Glomerular visceral epithelial cell (primary cell): ENCODE data around the gene ZFYVE28.

Experiments used
- DNase-seq: peaks from one replicate; pipeline ENCODE4 v3.0.0-alpha.2; 2016; ENCODE audit errors: extremely low spot score

ZFYVE28 gene

DNA sequence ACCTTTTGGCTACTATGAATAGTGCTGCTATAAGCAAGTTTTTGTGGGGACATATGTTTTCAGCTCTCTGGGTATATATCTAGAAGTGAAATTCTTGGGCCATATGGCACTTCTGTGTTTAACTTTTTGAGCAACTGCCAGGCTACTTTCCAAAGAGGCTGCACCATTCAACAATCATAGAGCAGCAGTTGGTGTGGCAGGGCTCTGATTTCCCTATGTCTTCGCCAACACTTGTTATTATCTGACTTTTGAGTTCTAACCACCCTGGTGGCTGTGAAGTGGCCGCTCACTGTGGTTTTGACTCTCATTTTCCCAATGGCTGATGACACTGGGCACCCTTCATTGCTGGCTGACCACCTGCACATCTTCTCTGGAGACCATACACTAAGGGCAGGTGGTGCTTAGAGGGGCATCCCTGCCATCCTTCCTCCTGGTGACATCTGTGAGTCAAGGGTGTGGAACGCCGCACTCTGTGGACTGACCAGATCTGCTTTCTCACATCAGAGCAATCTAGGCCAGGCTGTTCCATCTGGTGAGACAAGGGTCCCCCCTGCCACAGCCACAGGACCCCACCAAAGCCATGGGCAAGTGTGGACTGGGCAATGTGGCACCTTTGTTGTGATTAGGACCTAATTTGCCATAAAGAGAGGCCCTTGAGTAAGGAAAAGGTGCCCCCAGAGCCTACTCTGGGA is 49.6 kb downstream of the ZFYVE28 start:
- no peak for DNase-seq

DNA sequence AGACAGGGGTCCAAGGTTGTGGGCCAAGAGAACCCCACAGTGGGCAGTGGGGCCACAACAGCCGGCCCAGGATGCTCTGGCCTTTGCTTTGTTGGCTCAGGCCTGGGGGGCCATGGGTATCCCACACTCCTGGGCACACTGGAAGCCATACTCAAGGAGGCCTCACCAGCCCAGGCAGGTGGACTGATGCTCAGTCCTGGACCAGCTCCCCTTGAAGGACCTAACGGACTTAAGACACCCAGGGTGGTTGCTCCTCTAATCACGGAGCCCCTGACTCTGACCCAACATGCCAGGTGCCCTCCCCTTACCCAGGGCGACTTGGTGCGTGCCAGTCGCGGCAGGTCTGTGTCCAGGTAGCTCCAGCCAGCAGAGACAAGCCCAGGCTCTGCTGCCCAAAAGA is 50.8 kb downstream of the ZFYVE28 start:
- no peak for DNase-seq

- DNase-seq: no peak
These were observed 51.9 kb downstream of the ZFYVE28 start for GRCh38 chr4:2366252-2367192.

DNA sequence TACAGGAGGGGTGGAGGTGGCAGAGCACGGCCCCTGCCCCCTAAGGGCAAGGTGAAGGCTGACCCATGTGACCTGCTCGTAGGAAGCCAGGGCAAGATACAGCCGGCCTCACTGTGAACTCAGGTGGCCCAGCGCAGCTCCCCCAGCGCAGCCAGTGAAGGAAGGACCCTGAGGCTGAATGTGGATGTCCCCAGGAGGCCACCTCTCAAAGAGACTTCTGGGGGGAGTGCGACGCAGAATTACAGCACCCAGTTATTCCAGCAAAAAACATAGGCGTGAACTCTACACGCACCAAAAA is 52.6 kb downstream of the ZFYVE28 start:
- no peak for DNase-seq

DNA sequence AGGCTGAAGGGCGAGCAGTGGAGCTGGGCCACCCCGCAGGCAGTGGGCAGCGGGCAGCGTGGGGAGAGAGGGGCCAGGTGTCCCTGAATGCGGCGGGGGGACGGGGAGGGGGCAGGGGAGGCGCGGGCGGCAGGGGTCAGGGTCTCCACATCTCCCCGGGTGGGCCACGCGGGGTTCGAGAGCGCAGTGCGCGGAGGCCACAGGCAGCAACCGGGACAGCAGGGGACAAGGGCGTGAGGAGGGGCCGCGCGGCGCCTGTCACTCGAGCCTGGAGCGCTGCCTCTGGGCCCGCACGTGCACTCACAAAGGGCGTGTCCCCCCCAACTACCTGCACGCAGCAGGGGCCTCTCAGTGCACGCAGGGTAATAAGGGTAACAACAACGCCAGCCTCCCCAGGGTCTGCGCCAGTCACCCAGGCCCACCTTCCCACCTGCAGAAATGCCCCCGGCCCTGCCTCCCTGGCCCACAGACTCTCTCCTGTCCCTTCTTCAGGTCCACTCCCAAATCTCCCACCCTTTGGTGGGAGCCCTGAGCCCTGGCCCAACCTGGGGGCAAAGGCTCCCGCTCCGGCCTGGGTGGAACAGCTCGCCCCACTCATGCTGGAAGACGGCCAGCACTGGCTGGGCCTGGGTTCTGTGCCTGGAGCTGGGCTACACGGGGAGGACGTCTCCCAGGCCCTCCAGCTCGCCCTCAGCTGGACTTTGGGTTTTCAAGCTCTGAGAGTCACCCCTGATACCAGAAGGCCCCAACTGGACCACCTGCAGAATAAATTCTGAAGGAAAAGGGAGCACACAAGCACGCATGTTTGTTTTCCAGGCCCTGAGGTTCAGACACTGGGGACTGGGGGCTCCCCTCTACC is 53.2 kb downstream of the ZFYVE28 start:
- DNase-seq: no peak

DNA sequence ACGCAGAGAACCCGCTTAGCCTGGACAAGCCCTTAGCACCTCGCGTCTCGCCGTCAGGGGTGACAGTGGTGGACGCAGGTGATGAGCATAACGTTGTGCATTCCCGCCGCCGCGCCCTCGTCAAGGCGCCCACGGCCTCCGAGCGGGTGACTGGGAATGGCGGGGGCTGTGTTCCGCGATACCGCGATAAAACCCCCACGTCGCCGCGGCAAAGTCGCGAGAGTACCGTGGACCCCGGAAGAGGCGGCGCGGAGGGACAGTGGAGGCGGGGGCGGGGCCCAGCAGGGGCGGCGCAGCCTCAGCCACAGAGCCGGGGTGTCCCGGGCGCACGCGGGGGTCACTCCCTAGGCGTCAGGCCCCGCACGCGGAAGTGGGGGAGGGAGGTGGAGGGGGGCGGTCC is 53.8 kb downstream of the ZFYVE28 start:
- DNase-seq: no peak

GRCh38 chr4:2363951-2364653 is 54.3 kb downstream of the ZFYVE28 start:
- DNase-seq: no peak

DNA sequence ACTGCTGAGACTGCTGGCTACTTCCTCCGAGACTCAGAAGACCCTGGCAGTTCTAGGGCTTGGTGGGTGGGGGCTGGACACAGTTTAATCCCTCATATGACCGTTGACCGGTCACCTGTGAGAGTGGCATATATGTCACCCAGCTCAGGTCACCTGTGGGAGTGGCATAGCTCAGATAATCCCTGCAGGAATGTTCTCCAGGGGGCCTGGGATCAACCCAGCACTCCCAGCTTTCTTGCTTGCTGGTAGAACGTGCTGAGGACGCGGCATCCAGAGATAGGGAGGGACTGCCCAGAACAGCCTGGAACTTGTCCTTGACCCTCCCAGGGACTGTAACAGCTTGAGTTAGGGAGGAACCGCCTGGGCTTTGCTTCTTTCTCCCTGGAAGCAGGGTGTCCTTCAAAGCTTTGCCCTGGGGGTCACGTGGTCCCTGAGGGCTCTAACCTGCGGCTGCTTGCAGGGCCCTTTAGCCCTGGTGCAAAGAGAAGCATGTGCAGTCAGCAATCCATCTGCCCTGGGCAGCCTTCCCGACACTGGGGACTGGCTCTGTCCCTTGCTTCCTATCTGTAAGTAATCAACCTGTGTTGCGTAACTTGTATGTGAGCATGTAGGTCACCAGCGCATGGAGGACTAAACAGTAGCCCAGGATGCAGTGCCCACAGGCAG is 55.3 kb downstream of the ZFYVE28 start:
- no peak for DNase-seq

- DNase-seq: no peak
These were observed 56.0 kb downstream of the ZFYVE28 start for GRCh38 chr4:2362266-2363055.

DNA sequence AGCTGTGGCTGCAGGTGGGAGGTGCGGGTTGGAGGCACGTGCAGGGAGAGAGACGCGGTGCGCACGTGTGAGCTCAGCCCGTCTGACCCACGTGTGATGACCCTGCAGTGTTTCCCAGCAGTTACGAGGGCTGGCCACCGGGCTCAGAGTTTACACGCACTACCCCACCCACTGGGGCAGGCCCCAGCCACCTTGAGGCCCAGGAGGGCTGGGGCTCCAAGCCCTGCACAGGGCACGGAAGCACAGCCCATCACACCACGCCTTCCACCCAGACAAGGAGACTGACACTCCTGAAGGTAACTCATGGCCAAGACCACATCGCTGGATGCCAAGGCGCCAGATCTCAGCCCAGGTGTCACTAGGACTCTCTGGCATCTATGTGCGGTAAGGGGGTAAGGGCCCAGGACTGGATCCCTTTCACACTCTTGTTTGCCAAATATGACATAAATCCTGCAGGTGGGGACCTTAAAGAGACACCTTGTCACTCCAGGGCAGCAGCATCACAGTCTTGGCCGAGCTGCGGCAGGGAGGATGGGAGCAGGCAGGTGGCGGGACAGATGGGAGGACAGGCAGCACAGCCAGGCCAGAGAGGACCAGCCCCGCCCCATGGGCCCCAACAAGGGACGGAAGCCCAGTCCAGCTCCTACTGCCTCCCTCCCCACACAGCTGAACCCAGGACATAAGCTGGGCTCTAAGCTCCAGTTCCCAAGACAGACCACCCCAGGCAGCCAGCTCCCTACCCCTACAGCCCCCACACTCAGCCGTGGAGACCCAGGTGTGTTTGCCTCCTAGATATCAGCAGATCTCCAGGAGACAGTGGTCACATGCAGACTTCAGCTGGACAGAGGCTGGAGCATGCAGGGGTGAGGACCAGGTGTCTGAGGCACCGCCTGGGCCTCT is 56.8 kb downstream of the ZFYVE28 start:
- no peak for DNase-seq

DNA sequence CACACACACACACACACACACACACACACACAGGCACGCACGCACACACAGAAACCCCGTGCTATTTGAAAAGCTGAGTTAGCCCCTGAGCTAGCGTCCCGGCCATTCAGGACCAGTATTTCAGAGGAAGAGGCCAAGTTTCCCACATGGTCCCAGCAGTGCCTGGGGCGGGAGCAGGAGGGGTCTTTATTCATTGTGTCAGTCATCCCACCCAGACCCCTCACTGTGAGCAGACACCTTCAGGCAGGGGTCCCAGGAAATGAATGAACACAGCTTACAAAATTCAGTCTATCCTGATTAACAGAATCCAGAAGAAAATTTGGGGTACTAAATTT is 58.1 kb downstream of the ZFYVE28 start:
- no peak for DNase-seq

GRCh38 chr4:2359591-2360395 is 58.7 kb downstream of the ZFYVE28 start:
- DNase-seq: no peak

GRCh38 chr4:2357821-2358745 is 60.4 kb downstream of the ZFYVE28 start:
- no peak for DNase-seq

DNA sequence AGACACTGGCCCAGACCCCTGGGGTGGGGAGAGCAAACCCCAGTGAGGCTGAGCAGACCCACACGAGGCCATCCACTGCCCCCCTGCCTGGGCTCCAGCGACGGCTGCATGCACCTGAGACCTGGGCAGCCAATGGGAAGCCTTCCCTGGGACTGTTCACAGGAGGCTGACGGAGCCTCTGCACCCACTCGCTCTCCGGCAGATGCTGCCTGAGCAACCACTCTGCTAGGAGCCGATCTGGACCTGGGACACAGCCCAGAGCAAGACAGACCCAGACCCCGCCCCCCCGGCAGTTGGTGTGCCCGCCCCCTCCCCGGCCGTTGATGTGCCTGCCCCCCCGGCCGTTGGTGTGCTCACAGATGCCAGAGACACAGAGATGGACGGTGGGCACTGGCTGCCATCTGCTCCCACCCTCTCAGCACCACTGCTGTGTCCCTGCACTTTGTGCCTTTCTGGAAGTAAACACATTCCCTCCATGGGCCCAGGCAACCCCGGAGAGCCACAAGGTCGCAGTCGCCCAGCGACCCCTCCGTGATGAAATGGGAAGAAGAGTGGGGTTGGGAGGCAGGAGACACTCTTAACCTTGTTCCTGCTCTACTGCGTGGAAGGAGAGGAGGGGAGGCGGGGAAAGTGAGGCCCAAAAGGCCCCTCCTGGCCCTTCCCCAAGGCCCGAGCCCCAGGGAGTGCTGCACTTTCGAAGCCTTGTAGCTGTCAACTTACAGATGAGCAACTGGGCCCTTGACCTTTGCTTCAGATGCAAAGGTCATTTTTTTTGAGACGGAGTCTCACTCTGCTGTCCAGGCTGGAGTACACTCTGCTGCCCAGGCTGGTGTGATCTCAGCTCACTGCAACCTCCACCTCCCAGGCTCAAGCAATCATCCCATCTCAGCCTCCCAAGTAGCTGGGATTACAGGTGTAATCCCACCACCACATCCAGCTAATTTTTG is 62.0 kb downstream of the ZFYVE28 start:
- DNase-seq: no peak

DNA sequence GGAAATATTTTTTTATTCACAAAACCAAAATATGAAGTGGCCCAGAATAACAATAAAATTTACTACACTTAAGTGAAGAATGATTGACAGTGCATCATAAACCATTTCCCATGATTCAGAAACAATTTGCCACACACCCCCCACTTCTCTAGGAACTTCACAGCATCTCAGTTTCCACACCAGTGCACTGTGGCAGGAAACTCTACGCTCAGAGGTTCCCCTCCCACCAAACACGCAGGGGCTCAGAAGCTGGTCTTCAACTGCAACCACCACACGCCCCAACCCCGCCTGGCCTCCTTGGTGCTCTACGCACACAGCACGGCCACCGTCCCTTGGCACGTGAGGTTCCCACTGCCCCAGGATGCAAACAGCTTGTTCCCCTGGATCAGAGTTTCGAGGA is 63.7 kb downstream of the ZFYVE28 start:
- no peak for DNase-seq

GRCh38 chr4:2354118-2354517 is 64.3 kb downstream of the ZFYVE28 start:
- DNase-seq: no peak
